ENCODE measurements around the gene MFN1. TPM values are rescaled to one million over a fixed set of nuclear protein-coding genes. Genes with fewer than 3 reads are reported as not detected.

The MFN1 gene
- total and polyA plus RNA-seq, 2 of the 13 experiments (the other 11 are each of a cell fraction or from before 2014, with no cell fraction given), result 25.2 to 37.5 TPM

DNA sequence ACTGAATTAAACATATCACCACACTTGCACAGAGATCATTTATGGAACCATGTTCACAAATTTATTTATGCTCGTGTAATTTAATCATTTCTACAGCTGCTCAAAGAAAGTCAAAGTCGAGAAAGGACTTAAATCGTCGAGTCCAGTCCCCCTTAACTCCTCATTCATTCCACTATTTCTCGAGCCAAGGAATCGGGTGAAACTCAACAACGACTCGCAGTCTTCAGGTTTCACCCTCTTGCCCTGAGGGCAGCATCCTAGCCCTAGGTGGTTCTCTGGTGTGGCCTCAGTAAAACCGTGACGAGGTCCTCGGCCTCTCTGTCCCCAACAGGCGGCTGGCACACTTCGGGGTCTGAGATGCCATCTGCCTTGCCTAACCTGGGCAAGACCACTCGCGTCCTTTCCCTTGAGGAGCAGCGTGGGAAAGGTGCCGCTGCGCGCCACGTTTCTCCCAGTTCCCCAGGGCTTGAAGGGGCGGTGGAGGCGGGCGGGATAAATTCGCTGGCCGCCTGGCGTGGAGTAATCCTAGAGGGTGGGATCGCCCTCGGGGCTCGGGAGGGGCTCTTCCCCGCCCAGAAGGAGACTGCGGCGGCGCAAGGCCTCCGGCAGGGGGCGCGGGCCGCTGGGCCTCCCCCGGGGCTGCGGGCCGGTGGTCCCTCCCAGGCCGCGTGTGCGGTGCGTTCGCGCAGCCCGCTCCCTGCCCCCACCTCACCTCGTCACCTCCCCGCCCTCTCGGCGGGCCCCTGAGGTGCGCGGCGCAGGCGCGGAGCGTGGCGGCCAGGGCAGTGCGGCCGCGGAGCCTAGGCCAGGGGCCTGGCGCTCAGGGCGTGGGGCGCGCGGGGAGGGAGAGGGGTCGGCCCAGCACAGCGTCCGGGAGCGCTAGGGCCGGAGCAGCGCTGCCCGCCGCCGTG is 25.0 kb upstream of the MFN1 start, which contains the start of gene ZNF639 (continued):
- TF ChIP-seq TAF15 (IDR thresholded peaks at IDR 0.05; ENCODE audit: low read depth, low read length, poor library complexity, severe bottlenecking) (no peak), ZNF770 (CRISPR knock-in tag; IDR thresholded peaks at IDR 0.05) (peak; percentile 79), GPBP1L1 (CRISPR knock-in tag; IDR thresholded peaks at IDR 0.05) (no peak), GABPA (IDR thresholded peaks at IDR 0.05; ENCODE audit: low read depth, low read length) (no peak), GABPA (CRISPR knock-in tag; IDR thresholded peaks at IDR 0.05; ENCODE audit: low read depth) (0 out of 2 replicates have a peak, but pooled peaks have one; percentile 23), HNRNPUL1 (IDR thresholded peaks at IDR 0.05; ENCODE audit: low read depth, low read length) (no peak), ZNF430 (CRISPR knock-in tag; IDR thresholded peaks at IDR 0.05) (peak; percentile 39), ZNF619 (CRISPR knock-in tag; IDR thresholded peaks at IDR 0.05) (0 out of 2 replicates have a peak, but pooled peaks have one; percentile 32), SPEN (CRISPR knock-in tag; IDR thresholded peaks at IDR 0.05; ENCODE audit: low read depth) (peak; percentile 70; the same call in 1 of the 2 replicates), PTBP1 (IDR thresholded peaks at IDR 0.05; ENCODE audit: low read depth, low read length, poor library complexity, severe bottlenecking) (peak; percentile 75), SMAD1 (CRISPR knock-in tag; IDR thresholded peaks at IDR 0.05; ENCODE audit: borderline replicate concordance, low read depth) (no peak), SRY (CRISPR knock-in tag; IDR thresholded peaks at IDR 0.05) (peak; percentile 68), ZNF326 (CRISPR knock-in tag; IDR thresholded peaks at IDR 0.05; ENCODE audit: borderline replicate concordance) (no peak), NFYC (CRISPR knock-in tag; IDR thresholded peaks at IDR 0.05) (no peak), SMARCE1 (IDR thresholded peaks at IDR 0.05; ENCODE audit: borderline replicate concordance) (no peak), ZNF891 (CRISPR knock-in tag; IDR thresholded peaks at IDR 0.05) (no peak; the same call in none of the 2 replicates), BHLHE40 (IDR thresholded peaks at IDR 0.05; ENCODE audit: low read length) (peak; percentile 88), ZFP36 (IDR thresholded peaks at IDR 0.05; ENCODE audit: borderline replicate concordance, low read depth, low read length, partially characterized antibody) (no peak), CEBPB (IDR thresholded peaks at IDR 0.05; ENCODE audit: borderline replicate concordance, low read depth, low read length) (no peak), FOXO1 (CRISPR knock-in tag; IDR thresholded peaks at IDR 0.05) (no peak), ZNF570 (CRISPR knock-in tag; IDR thresholded peaks at IDR 0.05; ENCODE audit: borderline replicate concordance) (no peak), ZC3H13 (CRISPR knock-in tag; IDR thresholded peaks at IDR 0.05) (no peak; the same call in 1 of the 2 replicates), YY1 (IDR thresholded peaks at IDR 0.05; ENCODE audit: insufficient read depth, insufficient replicate concordance, low read depth, low read length) (peak; percentile 81), ZIK1 (CRISPR knock-in tag; IDR thresholded peaks at IDR 0.05; ENCODE audit: borderline replicate concordance, low read depth) (no peak; the same call in 1 of the 2 replicates), HDAC1 (CRISPR knock-in tag; IDR thresholded peaks at IDR 0.05) (peak; percentile 31)
- TF ChIP-seq, protein P1, sequence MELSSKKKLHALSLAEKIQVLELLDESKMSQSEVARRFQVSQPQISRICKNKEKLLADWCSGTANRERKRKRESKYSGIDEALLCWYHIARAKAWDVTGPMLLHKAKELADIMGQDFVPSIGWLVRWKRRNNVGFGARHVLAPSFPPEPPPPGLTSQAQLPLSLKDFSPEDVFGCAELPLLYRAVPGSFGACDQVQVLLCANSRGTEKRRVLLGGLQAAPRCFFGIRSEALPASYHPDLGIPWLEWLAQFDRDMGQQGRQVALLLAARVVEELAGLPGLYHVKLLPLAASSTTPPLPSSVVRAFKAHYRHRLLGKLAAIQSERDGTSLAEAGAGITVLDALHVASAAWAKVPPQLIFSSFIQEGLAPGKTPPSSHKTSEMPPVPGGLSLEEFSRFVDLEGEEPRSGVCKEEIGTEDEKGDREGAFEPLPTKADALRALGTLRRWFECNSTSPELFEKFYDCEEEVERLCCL (CRISPR knock-in tag; IDR thresholded peaks at IDR 0.05; ENCODE audit: borderline replicate concordance), result no peak
